GM23338 (cell line): ENCODE measurements around the gene PRR33. TPM values are rescaled to one million over a fixed set of nuclear protein-coding genes. Genes with fewer than 3 reads are reported as not detected.

ENCODE experiments used
- ATAC-seq: fragments of 200-7000 bp; cut with Tn5 transposase; 3 replicates; pipeline ENCODE4 v1.9.1; 2020
- DNase-seq: peaks from one replicate; pipeline ENCODE4 v3.0.0-alpha.2; 2015; ENCODE audit warnings: low spot score
- H2AFZ ChIP-seq: fragments of 200-600 bp; sonication (generic); 2 replicates; pipeline ENCODE4 v1.8.0; 2016; ENCODE audit warnings: antibody characterized with exemption, mild to moderate bottlenecking, moderate library complexity
- H3F3A ChIP-seq: fragments of 200-600 bp; sonication (generic); replicated peaks from 2 replicates; pipeline ENCODE4 v1.8.0; 2017; ENCODE audit warnings: antibody characterized with exemption, mixed run types, low read depth
- H3K27ac ChIP-seq: fragments of 200-600 bp; sonication (generic); 2 replicates; pipeline ENCODE4 v1.6.1; 2016; ENCODE audit warnings: low read depth
- H3K27me3 ChIP-seq: fragments of 200-600 bp; sonication (generic); 2 replicates; pipeline ENCODE4 v1.8.0; 2016; ENCODE audit warnings: mild to moderate bottlenecking, mixed run types, moderate library complexity; ENCODE audit not compliant: insufficient read depth
- H3K36me3 ChIP-seq: fragments of 200-600 bp; sonication (generic); 2 replicates; pipeline ENCODE4 v1.8.0; 2016; ENCODE audit warnings: mild to moderate bottlenecking; ENCODE audit not compliant: insufficient read depth
- H3K4me1 ChIP-seq: fragments of 200-600 bp; sonication (generic); 2 replicates; pipeline ENCODE4 v1.8.0; 2016; ENCODE audit warnings: mild to moderate bottlenecking, moderate library complexity; ENCODE audit not compliant: insufficient read depth
- H3K4me2 ChIP-seq: fragments of 200-600 bp; sonication (generic); 2 replicates; pipeline ENCODE4 v1.7.1; 2017; ENCODE audit warnings: mixed run types
- H3K4me3 ChIP-seq: fragments of 200-600 bp; sonication (generic); 2 replicates; pipeline ENCODE4 v1.6.1; 2016; ENCODE audit warnings: mixed run types
- H3K79me2 ChIP-seq: fragments of 200-600 bp; sonication (generic); replicated peaks from 2 replicates; pipeline ENCODE4 v1.8.0; 2017; ENCODE audit warnings: mild to moderate bottlenecking; ENCODE audit not compliant: insufficient read depth
- H3K9me2 ChIP-seq: fragments of 200-600 bp; sonication (generic); 2 replicates; pipeline ENCODE4 v1.8.0; 2017; ENCODE audit not compliant: insufficient read depth
- H4K20me1 ChIP-seq: fragments of 200-600 bp; sonication (generic); replicated peaks from 2 replicates; pipeline ENCODE4 v1.8.0; 2017; ENCODE audit warnings: mild to moderate bottlenecking; ENCODE audit not compliant: insufficient read depth
- H3K27ac Mint-ChIP-seq: 2 replicates; pipeline ENCODE4 v1.8.0; 2020; ENCODE audit warnings: inconsistent platforms, mild to moderate bottlenecking, moderate library complexity, mixed read lengths
- H3K27me3 Mint-ChIP-seq: 3 replicates; pipeline ENCODE4 v1.8.0; 2022; ENCODE audit warnings: low read depth, mild to moderate bottlenecking, moderate library complexity, mixed read lengths, inconsistent platforms; ENCODE audit not compliant: insufficient read depth, poor library complexity
- H3K36me3 Mint-ChIP-seq: 3 replicates; pipeline ENCODE4 v1.8.0; 2021; ENCODE audit warnings: low read depth, mild to moderate bottlenecking, inconsistent platforms, moderate library complexity, mixed read lengths
- H3K4me1 Mint-ChIP-seq: 3 replicates; pipeline ENCODE4 v1.8.0; 2020; ENCODE audit warnings: mild to moderate bottlenecking, inconsistent platforms, mixed read lengths
- H3K4me3 Mint-ChIP-seq: 3 replicates; pipeline ENCODE4 v1.8.0; 2021; ENCODE audit warnings: moderate library complexity, mild to moderate bottlenecking, inconsistent platforms, mixed read lengths
- H3K9me3 Mint-ChIP-seq: 3 replicates; pipeline ENCODE4 v1.8.0; 2020; ENCODE audit warnings: moderate library complexity, mild to moderate bottlenecking, inconsistent platforms, mixed read lengths
- CREB1 ChIP-seq: fragments of 250-450 bp; sonication (Bioruptor Pico); IDR thresholded peaks from 2 replicates; pipeline ENCODE4 v1.5.0; 2020; ENCODE audit warnings: low read depth, mild to moderate bottlenecking, moderate library complexity
- CTCF ChIP-seq, 2 experiments: fragments of 200-600 bp in 1 of 2; sonication (generic) in 1 of 2; conservative IDR thresholded peaks; 2 replicates each; pipeline versions ENCODE4 v1.5.1 to v1.6.1; 2016 to 2017; ENCODE audit warnings: antibody characterized with exemption in 2 of 2, low read depth in 2 of 2, mild to moderate bottlenecking in 2 of 2, moderate library complexity in 1 of 2
- EZH2 ChIP-seq: fragments of 200-600 bp; sonication (generic); IDR thresholded peaks from one replicate; pipeline ENCODE4 v1.8.0; 2017; ENCODE audit warnings: antibody characterized with exemption, mild to moderate bottlenecking, low read depth; ENCODE audit not compliant: unreplicated experiment
- EZH2phosphoT487 ChIP-seq: fragments of 200-600 bp; sonication (generic); IDR thresholded peaks from one replicate; pipeline ENCODE4 v1.8.1; 2018; ENCODE audit warnings: antibody characterized with exemption; ENCODE audit not compliant: unreplicated experiment
- NANOG ChIP-seq: IDR thresholded peaks from 2 replicates; pipeline ENCODE4 v1.6.1; 2016; ENCODE audit warnings: antibody characterized with exemption, borderline replicate concordance
- POLR2AphosphoS5 ChIP-seq: IDR thresholded peaks from 2 replicates; pipeline ENCODE4 v1.6.1; 2016; ENCODE audit warnings: antibody characterized with exemption, low read depth
- REST ChIP-seq: IDR thresholded peaks from one replicate; pipeline ENCODE4 v1.6.1; 2018; ENCODE audit warnings: antibody characterized with exemption; ENCODE audit not compliant: unreplicated experiment
- STAT1 ChIP-seq: IDR thresholded peaks from one replicate; pipeline ENCODE4 v1.6.1; 2016; ENCODE audit warnings: antibody characterized with exemption; ENCODE audit not compliant: unreplicated experiment
- ZNF331 ChIP-seq: fragments of 250-450 bp; sonication (Bioruptor Pico); IDR thresholded peaks from 2 replicates; pipeline ENCODE4 v1.5.0; 2020; ENCODE audit warnings: low read depth, mild to moderate bottlenecking, moderate library complexity
- polyA plus RNA-seq: library from polyadenylated mRNA; unstranded; fragments of >200 nt; fragmentation: Nextera tagmentation; extraction: Ambion mirVana; gene quantifications from 2 replicates; pipeline ENCODE4 v1.2.1, GENCODE V29; 2016
- total RNA-seq: library from RNA; depleted of rRNA; stranded (reverse); fragments of >200 nt; shearing (Covaris generic); gene quantifications from 2 replicates; pipeline ENCODE4 v1.2.3, GENCODE V29; 2014
- TF ChIP-seq, protein P1 (sequence below): IDR thresholded peaks from 2 replicates; pipeline ENCODE4 v1.6.1; 2016; ENCODE audit warnings: antibody characterized with exemption

The PRR33 gene
- total and polyA plus RNA-seq, 2 experiments from 2014 or later = not detected

GRCh38 chr11:1858576-1858975, 33.1 kb downstream of the PRR33 start:
- H3K36me3 Mint-ChIP-seq = no peaks in the 10 kb centered on the region
- no peaks in the 10 kb centered on the region for H3K4me1 Mint-ChIP-seq
- ATAC-seq (no peak), DNase-seq (no peak)
- H3K79me2 ChIP-seq = no peaks in the 10 kb centered on the region
- TF ChIP-seq NANOG (no peak), EZH2 (no peak), POLR2AphosphoS5 (no peak), CREB1 (CRISPR knock-in tag) (no peak), REST (no peak), STAT1 (no peak), EZH2phosphoT487 (no peak)
- no peaks in the 10 kb centered on the region for H3K9me3 Mint-ChIP-seq
- no peak overlapping the region for H3K4me3 Mint-ChIP-seq
- no peaks in the 10 kb centered on the region for H3K4me1 ChIP-seq
- no peaks in the 10 kb centered on the region for H4K20me1 ChIP-seq
- no peak overlapping the region for H3K27ac Mint-ChIP-seq
- no peak overlapping the region for H3K4me2 ChIP-seq
- H3K36me3 ChIP-seq = no peaks in the 10 kb centered on the region
- no peak overlapping the region for H3K4me3 ChIP-seq
- no peak overlapping the region for H3K27ac ChIP-seq
- H3K27me3 ChIP-seq = no peaks in the 10 kb centered on the region
- H3K9me2 ChIP-seq = no peaks in the 10 kb centered on the region
- H2AFZ ChIP-seq = no peak overlapping the region
- H3F3A ChIP-seq = no peaks in the 10 kb centered on the region
- no peaks in the 10 kb centered on the region for H3K27me3 Mint-ChIP-seq

DNA sequence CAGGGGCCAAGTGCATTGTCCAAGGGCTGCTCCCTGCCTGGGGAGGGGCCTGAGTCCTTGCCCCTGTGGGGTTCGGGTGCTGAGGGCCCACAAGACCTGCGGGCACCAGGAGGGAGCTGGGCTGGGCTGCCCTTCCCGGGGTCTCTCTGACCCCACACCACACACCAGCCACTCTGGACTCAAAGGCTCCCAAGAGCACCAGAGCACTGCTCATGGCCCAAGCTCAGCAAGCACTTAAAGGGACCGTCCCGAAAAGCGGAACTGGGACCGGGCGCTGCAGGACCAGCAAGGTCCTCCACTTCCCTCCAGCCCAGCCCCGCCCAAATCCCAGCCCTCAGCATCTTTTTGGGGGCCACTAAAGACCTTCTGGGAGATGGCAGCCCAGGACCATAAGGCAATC, 33.5 kb downstream of the PRR33 start:
- Histone ChIP-seq H3K27me3 (no peaks in the 10 kb centered on the region), H3K36me3 (no peaks in the 10 kb centered on the region), H3K4me1 (no peaks in the 10 kb centered on the region), H3K4me3 (no peak overlapping the region), H3K79me2 (no peaks in the 10 kb centered on the region), H3K9me2 (no peaks in the 10 kb centered on the region), H2AFZ (no peak overlapping the region), H3F3A (no peaks in the 10 kb centered on the region), H3K4me2 (no peak overlapping the region), H3K27ac (no peak overlapping the region), H4K20me1 (no peaks in the 10 kb centered on the region)
- no peak for ATAC-seq
- Mint-ChIP-seq H3K27ac (no peak overlapping the region), H3K4me1 (no peaks in the 10 kb centered on the region), H3K9me3 (no peaks in the 10 kb centered on the region), H3K27me3 (no peaks in the 10 kb centered on the region), H3K36me3 (no peaks in the 10 kb centered on the region), H3K4me3 (no peak overlapping the region)
- TF ChIP-seq EZH2phosphoT487 (no peak), CTCF (conservative IDR thresholded peaks at IDR 0.05; ENCODE audit: low read depth in 2 of 2) (no peak), REST (no peak), CREB1 (CRISPR knock-in tag) (no peak), ZNF331 (no peak)
- TF ChIP-seq, protein P1, sequence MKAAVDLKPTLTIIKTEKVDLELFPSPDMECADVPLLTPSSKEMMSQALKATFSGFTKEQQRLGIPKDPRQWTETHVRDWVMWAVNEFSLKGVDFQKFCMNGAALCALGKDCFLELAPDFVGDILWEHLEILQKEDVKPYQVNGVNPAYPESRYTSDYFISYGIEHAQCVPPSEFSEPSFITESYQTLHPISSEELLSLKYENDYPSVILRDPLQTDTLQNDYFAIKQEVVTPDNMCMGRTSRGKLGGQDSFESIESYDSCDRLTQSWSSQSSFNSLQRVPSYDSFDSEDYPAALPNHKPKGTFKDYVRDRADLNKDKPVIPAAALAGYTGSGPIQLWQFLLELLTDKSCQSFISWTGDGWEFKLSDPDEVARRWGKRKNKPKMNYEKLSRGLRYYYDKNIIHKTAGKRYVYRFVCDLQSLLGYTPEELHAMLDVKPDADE = no peak
- no peak for DNase-seq
